Endothelial cell (in vitro differentiated cells): ENCODE measurements around the gene HS3ST1. TPM values are rescaled to one million over a fixed set of nuclear protein-coding genes. Genes with fewer than 3 reads are reported as not detected.

Experiments
- DNase-seq: peaks from one replicate; pipeline ENCODE4 v3.0.0; 2021; ENCODE audit warnings: low spot score
- H3K27ac Mint-ChIP-seq: one replicate; pipeline ENCODE4 v1.8.0; 2021; ENCODE audit warnings: mixed read lengths, inconsistent platforms; ENCODE audit not compliant: unreplicated experiment
- H3K27me3 Mint-ChIP-seq: one replicate; pipeline ENCODE4 v1.8.0; 2021; ENCODE audit warnings: mild to moderate bottlenecking, moderate library complexity, mixed read lengths, inconsistent platforms; ENCODE audit not compliant: unreplicated experiment
- H3K36me3 Mint-ChIP-seq: one replicate; pipeline ENCODE4 v1.8.0; 2021; ENCODE audit warnings: mild to moderate bottlenecking, low read depth, mixed read lengths, inconsistent platforms; ENCODE audit not compliant: unreplicated experiment
- H3K4me1 Mint-ChIP-seq: one replicate; pipeline ENCODE4 v1.8.0; 2021; ENCODE audit warnings: mild to moderate bottlenecking, mixed read lengths, inconsistent platforms; ENCODE audit not compliant: unreplicated experiment
- H3K4me3 Mint-ChIP-seq: one replicate; pipeline ENCODE4 v1.8.0; 2021; ENCODE audit warnings: mild to moderate bottlenecking, mixed read lengths, inconsistent platforms; ENCODE audit not compliant: unreplicated experiment
- H3K9me3 Mint-ChIP-seq: one replicate; pipeline ENCODE4 v1.8.0; 2021; ENCODE audit warnings: mixed read lengths, inconsistent platforms; ENCODE audit not compliant: unreplicated experiment
- CTCF ChIP-seq: fragments of 200-600 bp; sonication (generic); IDR thresholded peaks from one replicate; pipeline ENCODE4 v1.5.0; 2021; ENCODE audit warnings: antibody characterized with exemption; ENCODE audit not compliant: unreplicated experiment
- long read RNA-seq: library from polyadenylated mRNA; unstranded; transcript quantifications from one replicate; pipeline ENCODE4 v2.0.0, GENCODE V29; 2020; ENCODE audit not compliant: unreplicated experiment
- total RNA-seq: library from RNA; stranded (reverse); fragmentation: NEBNext Ultra II Directional; extraction: Animal tissue kit (Norgen Biotek cat#: 25700); gene quantifications from one replicate; pipeline ENCODE4 v1.2.1, GENCODE V29; 2021; ENCODE audit not compliant: unreplicated experiment

Gene HS3ST1
- total RNA-seq = 0.44 TPM
- long read RNA-seq = 0 reads

GRCh38 chr4:11428231-11428898 is at the start of gene HS3ST1:
Gene HS3ST1, minus strand, starts transcription at chr4:11428894. Its CDS starts 28,889 bp downstream, at chr4:11400005.
- H3K27ac Mint-ChIP-seq = peak within 1 kb of the TSS; percentile 5
- no peaks in the 10 kb centered on the region for H3K9me3 Mint-ChIP-seq

GRCh38 chr4:11475871-11476270 is 47.2 kb upstream of the HS3ST1 start:
- peak overlapping the region; percentile 70 for H3K27ac Mint-ChIP-seq
- H3K9me3 Mint-ChIP-seq = no peaks in the 10 kb centered on the region
- no peak for TF ChIP-seq CTCF
- DNase-seq = no peak
- H3K27me3 Mint-ChIP-seq = peaks cover 2% of the 10 kb centered on the region
- peaks cover 39% of the 10 kb centered on the region for H3K4me1 Mint-ChIP-seq
- no peaks in the 10 kb centered on the region for H3K36me3 Mint-ChIP-seq
- no peak overlapping the region for H3K4me3 Mint-ChIP-seq

More at GRCh38 chr4:11428231-11428898, at the start of gene HS3ST1:
- Mint-ChIP-seq H3K36me3 (no peaks in the 10 kb centered on the region), H3K4me3 (peak within 1 kb of the TSS; percentile 79), H3K4me1 (peaks cover 17% of the 10 kb centered on the region), H3K27me3 (peaks cover 11% of the 10 kb centered on the region)
- TF ChIP-seq CTCF = no peak
- peak; percentile 16 for DNase-seq

GRCh38 chr4:11474146-11474545 is 45.5 kb upstream of the HS3ST1 start:
- Mint-ChIP-seq H3K4me3 (no peak overlapping the region), H3K27me3 (peaks cover 2% of the 10 kb centered on the region), H3K27ac (no peak overlapping the region), H3K4me1 (peaks cover 49% of the 10 kb centered on the region), H3K36me3 (no peaks in the 10 kb centered on the region), H3K9me3 (no peaks in the 10 kb centered on the region)
- no peak for TF ChIP-seq CTCF
- DNase-seq = no peak

- Mint-ChIP-seq H3K36me3 (no peaks in the 10 kb centered on the region), H3K9me3 (no peaks in the 10 kb centered on the region), H3K27me3 (peaks cover 2% of the 10 kb centered on the region), H3K4me1 (peaks cover 49% of the 10 kb centered on the region), H3K4me3 (no peak overlapping the region), H3K27ac (no peak overlapping the region)
- DNase-seq = no peak
- no peak for TF ChIP-seq CTCF
Measured at GRCh38 chr4:11472535-11472934, 43.8 kb upstream of the HS3ST1 start.

- Mint-ChIP-seq H3K27me3 (peaks cover 2% of the 10 kb centered on the region), H3K4me1 (peaks cover 50% of the 10 kb centered on the region), H3K9me3 (no peaks in the 10 kb centered on the region), H3K4me3 (no peak overlapping the region), H3K36me3 (no peaks in the 10 kb centered on the region), H3K27ac (peak overlapping the region; percentile 93)
- TF ChIP-seq CTCF = no peak
- no peak for DNase-seq
Measured at GRCh38 chr4:11471618-11472017, 42.9 kb upstream of the HS3ST1 start.
